Measurements from ENCODE around the gene ATP6AP1.

Gene ATP6AP1

GRCh38 chrX:154472685-154473632 is 44.5 kb downstream of the ATP6AP1 start:
- FAIRE-seq (no peak), DNase-seq (ENCODE audit: insufficient read length, low spot score) (no peak)
- TF ChIP-seq POLR2A (IDR thresholded peaks at IDR 0.05; ENCODE audit: low read depth, low read length) = no peak

DNA sequence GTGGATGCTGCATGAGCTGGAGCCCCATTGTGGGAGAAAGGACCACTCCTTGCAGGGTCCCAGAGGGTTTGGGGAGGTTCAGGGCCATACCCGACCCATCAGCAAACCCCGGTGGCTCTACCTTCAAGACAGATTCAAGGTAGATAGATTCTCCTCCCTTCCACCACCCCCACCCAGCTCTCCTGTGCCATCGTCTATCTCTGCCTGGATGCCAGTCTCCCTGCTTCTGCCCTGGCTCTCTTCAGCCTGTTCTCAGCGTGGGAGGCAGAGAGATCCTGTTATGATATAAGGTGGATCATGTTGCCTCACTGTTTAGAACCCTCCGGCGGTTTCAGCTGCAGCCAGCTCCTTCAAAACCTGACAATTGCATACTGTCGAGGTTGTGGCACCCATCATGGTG is 45.2 kb downstream of the ATP6AP1 start:
- DNase-seq (ENCODE audit: insufficient read length, low spot score) = no peak
- no peak for TF ChIP-seq POLR2A (IDR thresholded peaks at IDR 0.05; ENCODE audit: low read depth, low read length)
- FAIRE-seq = no peak

DNA sequence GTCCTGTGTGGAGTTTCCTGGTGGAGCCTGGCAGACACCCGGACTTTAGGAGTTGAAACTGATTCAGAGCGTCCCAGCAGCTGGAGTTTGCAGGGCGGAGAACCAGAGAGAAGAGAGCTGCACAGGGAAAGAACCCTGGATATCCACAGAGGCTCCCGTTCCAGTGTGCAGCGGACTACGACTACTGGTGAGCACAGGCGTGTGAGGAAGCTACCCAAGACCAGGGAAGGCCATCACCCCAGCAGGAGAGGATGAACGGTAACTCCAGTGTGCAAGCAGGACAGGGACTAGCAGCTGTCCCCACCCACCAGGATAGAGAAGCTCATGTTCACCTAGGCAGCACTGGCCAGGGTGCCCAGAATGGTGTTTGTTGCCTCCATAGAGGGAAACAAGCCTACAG is 48.3 kb downstream of the ATP6AP1 start:
- TF ChIP-seq POLR2A (IDR thresholded peaks at IDR 0.05; ENCODE audit: low read depth, low read length) = no peak
- FAIRE-seq (no peak), DNase-seq (ENCODE audit: insufficient read length, low spot score) (no peak)

- no peak for TF ChIP-seq POLR2A (IDR thresholded peaks at IDR 0.05; ENCODE audit: low read depth, low read length)
- no peak for DNase-seq (ENCODE audit: insufficient read length, low spot score)
- FAIRE-seq = no peak
Observed at GRCh38 chrX:154477891-154478477, 49.5 kb downstream of the ATP6AP1 start.

GRCh38 chrX:154478728-154479622 is 50.5 kb downstream of the ATP6AP1 start, which contains the start of gene LAGE3:
LAGE3 (minus strand) TSS chrX:154479281; CDS start chrX:154478915, 366 bp downstream.
- DNase-seq (ENCODE audit: insufficient read length, low spot score) (peak; percentile 83), FAIRE-seq (no peak)
- peak; percentile 64 for TF ChIP-seq POLR2A (IDR thresholded peaks at IDR 0.05; ENCODE audit: low read depth, low read length)

DNA sequence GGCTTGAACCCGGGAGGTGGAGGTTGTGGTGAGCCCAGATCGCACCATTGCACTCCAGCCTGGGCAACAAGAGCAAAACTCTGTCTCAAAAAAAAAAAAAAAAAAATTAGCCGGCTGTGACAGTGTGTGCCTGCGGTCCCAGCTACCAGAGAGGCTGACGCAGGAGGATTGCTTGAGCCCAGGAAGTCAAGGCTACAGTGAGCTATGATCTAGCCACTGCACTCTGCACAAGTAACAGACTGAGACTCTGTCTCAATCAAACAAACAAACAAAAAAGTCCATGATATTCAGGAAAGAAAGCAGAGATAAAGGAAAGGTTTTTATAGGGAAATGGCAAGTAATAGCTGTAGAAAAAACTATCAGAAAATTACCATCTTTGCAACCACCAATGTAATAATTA is 52.7 kb downstream of the ATP6AP1 start:
- FAIRE-seq = no peak
- TF ChIP-seq POLR2A (IDR thresholded peaks at IDR 0.05; ENCODE audit: low read depth, low read length) = no peak
- no peak for DNase-seq (ENCODE audit: insufficient read length, low spot score)

- TF ChIP-seq POLR2A (IDR thresholded peaks at IDR 0.05; ENCODE audit: low read depth, low read length) = no peak
- no peak for DNase-seq (ENCODE audit: insufficient read length, low spot score)
- FAIRE-seq = no peak
Observed at GRCh38 chrX:154481911-154482601, 53.6 kb downstream of the ATP6AP1 start.

GRCh38 chrX:154482786-154483185 is 54.3 kb downstream of the ATP6AP1 start:
- FAIRE-seq (no peak), DNase-seq (ENCODE audit: insufficient read length, low spot score) (no peak)
- TF ChIP-seq POLR2A (IDR thresholded peaks at IDR 0.05; ENCODE audit: low read depth, low read length) = no peak

GRCh38 chrX:154483325-154483724 is 54.8 kb downstream of the ATP6AP1 start:
- TF ChIP-seq POLR2A (IDR thresholded peaks at IDR 0.05; ENCODE audit: low read depth, low read length) = no peak
- no peak for FAIRE-seq
- DNase-seq (ENCODE audit: insufficient read length, low spot score) = no peak

GRCh38 chrX:154484255-154485149 is 56.0 kb downstream of the ATP6AP1 start:
- no peak for TF ChIP-seq POLR2A (IDR thresholded peaks at IDR 0.05; ENCODE audit: low read depth, low read length)
- FAIRE-seq (no peak), DNase-seq (ENCODE audit: insufficient read length, low spot score) (no peak)

- no peak for TF ChIP-seq POLR2A (IDR thresholded peaks at IDR 0.05; ENCODE audit: low read depth, low read length)
- DNase-seq (ENCODE audit: insufficient read length, low spot score) (no peak), FAIRE-seq (no peak)
Observed at GRCh38 chrX:154485150-154486051, 56.9 kb downstream of the ATP6AP1 start.

- DNase-seq (ENCODE audit: insufficient read length, low spot score) (no peak), FAIRE-seq (no peak)
- TF ChIP-seq POLR2A (IDR thresholded peaks at IDR 0.05; ENCODE audit: low read depth, low read length) = no peak
Observed at GRCh38 chrX:154486052-154486395, 57.5 kb downstream of the ATP6AP1 start.
